K562 (cell line): ENCODE data around the gene GGPS1. TPM values are rescaled to one million over a fixed set of nuclear protein-coding genes. Genes with fewer than 3 reads are reported as not detected.

Experiments
- ATAC-seq: fragments of 200-7000 bp; cut with Tn5 transposase; 3 replicates; pipeline ENCODE4 v1.9.1; 2020; ENCODE audit warnings: moderate library complexity
- BruUV-seq: library from RNA; stranded (reverse); fragments of 400-500 nt; replicated peaks from 2 replicates; lab custom pipeline; 2021; lab: Mats Ljungman, UMichigan
- CTCF ChIA-PET: fragments of 300-600 bp; formaldehyde crosslinking; extraction: SDS; loops from one replicate; lab custom pipeline; 2021; ENCODE audit warnings: low intra/inter-chr PET ratio; lab: Yijun Ruan, JAX
- POLR2A ChIA-PET: fragments of 300-600, 350-650 bp; sonication (Branson Sonifier 250); formaldehyde crosslinking; extraction: SDS; loops from one replicate; lab custom pipeline; 2021; ENCODE audit warnings: antibody characterized with exemption, inconsistent platforms; lab: Yijun Ruan, JAX
- DNase-seq, 4 experiments: peaks; one replicate each; pipeline versions ENCODE4 v3.0.0 to v3.0.0-alpha.2; 2011 to 2018; ENCODE audit warnings: low spot score in 3 of 4, mixed read lengths in 3 of 4; ENCODE audit errors: extremely low read depth in 1 of 4
- FAIRE-seq: peaks from 2 replicates; lab custom pipeline; 2011; peaks lifted over from hg19 to GRCh38; lab: Jason Lieb, UNC
- H2AFZ ChIP-seq: 2 replicates; pipeline ENCODE4 v1.6.0; 2011; ENCODE audit warnings: low read depth, low read length, control low read depth, inconsistent platforms
- H3K27ac ChIP-seq: fragments of 200-600 bp; 3 replicates; pipeline ENCODE4 v1.8.0; 2011; ENCODE audit warnings: low read depth, mild to moderate bottlenecking, control low read depth, inconsistent platforms, low read length, moderate library complexity, mixed read lengths; ENCODE audit errors: extremely low read depth
- H3K27me3 ChIP-seq, 2 experiments: fragments of 300-600 bp in 1 of 2; 2 replicates in 1 of 2; 3 replicates in 1 of 2; pipeline versions ENCODE4 v1.6.0 to v1.8.0; 2011; ENCODE audit warnings: inconsistent platforms in 2 of 2, low read length in 2 of 2, mild to moderate bottlenecking in 1 of 2, mixed read lengths in 1 of 2, moderate library complexity in 1 of 2; ENCODE audit not compliant: control insufficient read depth in 2 of 2, insufficient read depth in 2 of 2
- H3K36me3 ChIP-seq: fragments of 300-600 bp; 3 replicates; pipeline ENCODE4 v1.8.0; 2011; ENCODE audit warnings: mild to moderate bottlenecking, low read length, inconsistent platforms; ENCODE audit not compliant: control insufficient read depth, insufficient read depth
- H3K4me1 ChIP-seq, 2 experiments: fragments of 200-600 bp in 1 of 2; replicated peaks in 1 of 2; 2 replicates in 1 of 2; 3 replicates in 1 of 2; pipeline versions ENCODE4 v1.5.1 to v1.8.0; 2011; ENCODE audit warnings: inconsistent platforms in 2 of 2, low read length in 2 of 2, mild to moderate bottlenecking in 1 of 2, mixed read lengths in 1 of 2, moderate library complexity in 1 of 2; ENCODE audit not compliant: control insufficient read depth in 2 of 2, insufficient read depth in 2 of 2
- H3K4me2 ChIP-seq: 2 replicates; pipeline ENCODE4 v1.6.1; 2011; ENCODE audit warnings: low read length, control low read depth, inconsistent platforms, mixed read lengths; ENCODE audit not compliant: insufficient read depth
- H3K4me3 ChIP-seq: fragments of 200-600 bp; sonication (generic), shearing (Covaris generic); 2 replicates; pipeline ENCODE4 v1.5.1; 2016; ENCODE audit warnings: control low read depth, inconsistent platforms
- H3K79me2 ChIP-seq: fragments of 200-600 bp; 3 replicates; pipeline ENCODE4 v1.8.0; 2011; ENCODE audit warnings: low read length, inconsistent platforms; ENCODE audit not compliant: control insufficient read depth, insufficient read depth
- H3K9ac ChIP-seq, 2 experiments: 2 replicates each; pipeline versions ENCODE4 v1.6.0 to v1.6.1; 2011; ENCODE audit warnings: low read depth in 2 of 2, low read length in 2 of 2, control low read depth in 1 of 2, inconsistent platforms in 1 of 2, mild to moderate bottlenecking in 1 of 2, mixed read lengths in 1 of 2; ENCODE audit not compliant: insufficient read depth in 1 of 2
- H3K9me1 ChIP-seq: one replicate; pipeline ENCODE4 v1.6.0; 2011; ENCODE audit warnings: inconsistent platforms, mild to moderate bottlenecking, low read length, moderate library complexity; ENCODE audit not compliant: control insufficient read depth, insufficient read depth
- H3K9me3 ChIP-seq: replicated peaks from 2 replicates; pipeline ENCODE4 v1.5.1; 2011; ENCODE audit warnings: low read depth, low read length, inconsistent platforms; ENCODE audit not compliant: control insufficient read depth, insufficient read depth
- H4K20me1 ChIP-seq: replicated peaks from 2 replicates; pipeline ENCODE4 v1.6.1; 2011; ENCODE audit warnings: low read length, inconsistent platforms, mixed read lengths; ENCODE audit not compliant: control insufficient read depth, insufficient read depth
- ETV1 ChIP-seq: fragments of 450-650 bp; conservative IDR thresholded peaks from 2 replicates; pipeline ENCODE4 v1.6.1; 2016; ENCODE audit warnings: missing genetic modification characterization, control low read depth, low read depth, missing compliant biosample characterization
- KDM2B ChIP-seq: fragments of 250-450 bp; sonication (Bioruptor Pico); IDR thresholded peaks from 2 replicates; pipeline ENCODE4 v1.8.0; 2021; ENCODE audit warnings: mild to moderate bottlenecking, moderate library complexity
- KLF10 ChIP-seq: fragments of 250-450 bp; sonication (Bioruptor Pico); IDR thresholded peaks from 2 replicates; pipeline ENCODE4 v1.6.1; 2021; ENCODE audit warnings: matching md5 sums
- PHB ChIP-seq: fragments of 250-450 bp; sonication (Bioruptor Pico); IDR thresholded peaks from 2 replicates; pipeline ENCODE4 v1.5.0; 2021
- PHF8 ChIP-seq: fragments of 200-600 bp; sonication (generic); IDR thresholded peaks from 2 replicates; pipeline ENCODE4 v1.6.1; 2012; ENCODE audit warnings: mixed run types, mild to moderate bottlenecking, inconsistent platforms, low read length, moderate library complexity, borderline replicate concordance
- SNIP1 ChIP-seq: fragments of 450-650 bp; IDR thresholded peaks from 2 replicates; pipeline ENCODE4 v1.7.1; 2017; ENCODE audit warnings: low read depth, mild to moderate bottlenecking
- ZNF217 ChIP-seq: sonication (generic); formaldehyde crosslinking; IDR thresholded peaks from 2 replicates; pipeline ENCODE4 v1.8.0; 2022; ENCODE audit warnings: mild to moderate bottlenecking, missing genetic modification reagents
- ZNF24 ChIP-seq: fragments of 450-650 bp; IDR thresholded peaks from 2 replicates; pipeline ENCODE4 v1.6.1; 2016
- ZNF408 ChIP-seq: fragments of 250-450 bp; sonication (Bioruptor Pico); IDR thresholded peaks from 2 replicates; pipeline ENCODE4 v1.4.0; 2020; ENCODE audit warnings: low read depth, mild to moderate bottlenecking, moderate library complexity
- ZNF778 ChIP-seq: fragments of 450-650 bp; formaldehyde crosslinking; IDR thresholded peaks from 2 replicates; pipeline ENCODE4 v1.4.0; 2020; ENCODE audit warnings: mild to moderate bottlenecking, moderate library complexity
- WGBS: fragments of 100-300 bp; shearing (Covaris generic); methylation state at CpG from one replicate; pipeline ENCODE4 v1.1.6; 2016; ENCODE audit warnings: low coverage, mixed read lengths; ENCODE audit not compliant: insufficient coverage; ENCODE audit errors: missing lambda C conversion rate; 5-methylcytosine and 5-hydroxymethylcytosine counted together
- in situ Hi-C: fragments of 300-500 bp; cut with MboI; formaldehyde crosslinking; loops from 4 replicates; pipeline ENCODE4 v1.15.0; 2018; ENCODE audit warnings: inconsistent platforms, mixed read lengths
- intact Hi-C: fragments of 100-400 bp; cut with micrococcal nuclease; formaldehyde crosslinking; loops from 2 replicates; pipeline ENCODE4 v1.14.2; 2022
- polyA plus RNA-seq, 8 experiments: library from polyadenylated mRNA; depleted of rRNA in 4 of 8; stranded (reverse) in 5 of 8; unstranded in 3 of 8; fragments of >200 nt; fragmentation: Nextera tagmentation in 2 of 8; fragmentation: Illumina TruSeq in 1 of 8; extraction: Ambion mirVana in 2 of 8; extraction: Trizol in 1 of 8; gene quantifications; 2 replicates each; pipeline versions ENCODE4 v1.2.1 to v1.2.3, GENCODE V29; 2011 to 2014; ENCODE audit warnings: inconsistent platforms in 1 of 8, missing spikeins in 1 of 8
- total RNA-seq, 7 experiments: library from RNA; depleted of rRNA in 6 of 7; stranded (reverse); fragments of >200 nt in 6 of 7; fragmentation: Illumina TruSeq in 2 of 7; extraction: Trizol in 2 of 7; gene quantifications; 2 replicates each; pipeline versions ENCODE4 v1.2.1 to v1.2.3, GENCODE V29; 2011 to 2021; ENCODE audit warnings: low replicate concordance in 1 of 7
- TF ChIP-seq, protein P1 (sequence below): fragments of 250-450 bp; sonication (Bioruptor Pico); IDR thresholded peaks from 2 replicates; pipeline ENCODE4 v1.8.0; 2022; ENCODE audit warnings: inconsistent platforms
- TF ChIP-seq, protein P2 (sequence below): fragments of 250-450 bp; sonication (Bioruptor Pico); IDR thresholded peaks from 2 replicates; pipeline ENCODE4 v1.5.0; 2022; ENCODE audit warnings: mild to moderate bottlenecking
- TF ChIP-seq, protein P3 (sequence below): fragments of 250-450 bp; sonication (Bioruptor Pico); IDR thresholded peaks from 2 replicates; pipeline ENCODE4 v1.6.1; 2021; ENCODE audit warnings: mild to moderate bottlenecking
- TF ChIP-seq, protein P4 (sequence below): fragments of 450-650 bp; IDR thresholded peaks from 2 replicates; pipeline ENCODE4 v1.6.1; 2016; ENCODE audit warnings: mild to moderate bottlenecking

GGPS1 gene
- total and polyA plus RNA-seq, 9 of the 15 experiments (the other 6 are each of a cell fraction or from before 2014, with no cell fraction given): 18.8 to 104 (median 56.3) TPM

DNA sequence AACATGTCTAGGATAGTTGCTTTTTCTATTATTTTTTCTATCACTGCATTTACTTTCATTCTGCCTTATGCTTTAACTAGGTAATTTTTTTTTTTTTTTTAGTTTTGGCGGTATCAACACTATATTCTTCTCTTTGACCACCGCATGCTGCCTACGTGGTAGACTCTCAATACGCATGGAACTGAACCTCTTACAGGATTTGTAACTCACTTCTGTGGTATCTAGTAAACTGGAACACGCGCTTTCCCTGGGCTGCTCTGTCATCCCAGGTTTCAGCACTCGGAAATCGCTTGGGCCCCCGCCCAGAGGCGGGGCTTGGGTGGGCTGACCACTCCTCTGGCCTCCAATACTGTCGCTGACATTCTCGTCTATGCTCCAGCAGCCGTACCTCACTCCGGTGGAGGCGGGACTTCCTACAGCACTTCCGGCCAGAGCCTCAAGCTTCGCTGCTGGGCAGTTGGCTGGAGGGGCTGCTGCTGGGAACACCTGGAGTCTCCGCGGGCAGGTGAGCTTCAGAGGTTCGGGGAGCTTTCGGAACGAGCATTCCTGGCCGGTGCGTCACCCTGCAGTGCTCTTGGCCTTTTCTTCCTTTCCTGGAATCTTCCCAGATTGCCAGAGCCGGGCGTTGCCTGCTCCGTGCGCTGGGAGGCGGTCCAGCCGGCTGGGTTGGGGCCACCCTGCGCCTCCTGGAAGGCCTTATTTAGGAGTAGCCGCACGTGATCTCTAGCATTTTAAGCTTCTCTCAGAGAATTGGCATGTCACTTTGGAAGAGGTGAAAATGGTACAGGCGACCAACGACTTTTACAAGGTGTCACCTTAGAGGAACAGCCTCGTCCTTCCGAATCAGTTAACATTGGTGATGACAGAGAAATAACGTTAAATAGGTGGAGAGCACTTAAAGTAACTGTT is 38.9 kb downstream of the GGPS1 start, which contains the start of gene TBCE:
Gene TBCE, plus strand, starts transcription at position 428 of the 909 bp plus-strand sequence. CDS start 12,623 bp downstream, outside the sequence.
- under 1% methylated on average over 36 of the region's 38 CpGs for WGBS
- H2AFZ ChIP-seq: peak within 1 kb of the TSS; percentile 86
- in situ Hi-C loops: no loop called here
- POLR2A ChIA-PET: interaction anchor here (0.6 to 2.7 kb wide), 9 partner anchors 9 to 43 kb away, joined by 3 to 20 read pairs (median 5); no protein-coding TSS in a partner anchor
- no peaks in the 10 kb centered on the region for H3K27me3 ChIP-seq
- ATAC-seq: peak; percentile 98
- H3K9ac ChIP-seq: peak within 1 kb of the TSS; percentile 77 to 93
- H3K9me1 ChIP-seq: no peaks in the 10 kb centered on the region
- peak within 1 kb of the TSS; percentile 69 for H3K27ac ChIP-seq
- H3K4me1 ChIP-seq: peaks cover 9 to 16% of the 10 kb centered on the region in 2 experiments; a peak in 4 of 5 replicates
- intact Hi-C loops: loop anchor here (1.0 to 2.0 kb wide), 2 partner anchors 39 to 48 kb away; partner anchors contain the start of genes ARID4B and GGPS1
- DNase-seq: peak; percentile 98 to 100 (median 98)
- H3K36me3 ChIP-seq: peaks cover 20% of the 10 kb centered on the region; the same call in 2 of the 3 replicates
- H4K20me1 ChIP-seq: no peaks in the 10 kb centered on the region
- CTCF ChIA-PET: no interaction called here
- peak within 1 kb of the TSS; percentile 85 for H3K4me2 ChIP-seq
- TSS peak; percentile 71 for BruUV-seq
- FAIRE-seq: peak; percentile 99
- peaks cover 49% of the 10 kb centered on the region for H3K79me2 ChIP-seq
- peak within 1 kb of the TSS; percentile 56 for H3K4me3 ChIP-seq
- no peaks in the 10 kb centered on the region for H3K9me3 ChIP-seq
- TF ChIP-seq PHB (CRISPR knock-in tag) (0 out of 2 replicates have a peak, but pooled peaks have one; percentile 32), ZNF24 (no peak), ZNF408 (no peak), SNIP1 (0 out of 2 replicates have a peak, but pooled peaks have one; percentile 19), KDM2B (CRISPR knock-in tag) (peak; percentile 43; the same call in 1 of the 2 replicates), ZNF778 (CRISPR knock-in tag) (no peak), ETV1 (0 out of 2 replicates have a peak, but pooled peaks have one; percentile 20), PHF8 (peak; percentile 99), KLF10 (no peak), ZNF217 (no peak)
- TF ChIP-seq, protein P1, sequence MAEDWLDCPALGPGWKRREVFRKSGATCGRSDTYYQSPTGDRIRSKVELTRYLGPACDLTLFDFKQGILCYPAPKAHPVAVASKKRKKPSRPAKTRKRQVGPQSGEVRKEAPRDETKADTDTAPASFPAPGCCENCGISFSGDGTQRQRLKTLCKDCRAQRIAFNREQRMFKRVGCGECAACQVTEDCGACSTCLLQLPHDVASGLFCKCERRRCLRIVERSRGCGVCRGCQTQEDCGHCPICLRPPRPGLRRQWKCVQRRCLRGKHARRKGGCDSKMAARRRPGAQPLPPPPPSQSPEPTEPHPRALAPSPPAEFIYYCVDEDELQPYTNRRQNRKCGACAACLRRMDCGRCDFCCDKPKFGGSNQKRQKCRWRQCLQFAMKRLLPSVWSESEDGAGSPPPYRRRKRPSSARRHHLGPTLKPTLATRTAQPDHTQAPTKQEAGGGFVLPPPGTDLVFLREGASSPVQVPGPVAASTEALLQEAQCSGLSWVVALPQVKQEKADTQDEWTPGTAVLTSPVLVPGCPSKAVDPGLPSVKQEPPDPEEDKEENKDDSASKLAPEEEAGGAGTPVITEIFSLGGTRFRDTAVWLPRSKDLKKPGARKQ (CRISPR knock-in tag): no peak
- TF ChIP-seq, protein P2, sequence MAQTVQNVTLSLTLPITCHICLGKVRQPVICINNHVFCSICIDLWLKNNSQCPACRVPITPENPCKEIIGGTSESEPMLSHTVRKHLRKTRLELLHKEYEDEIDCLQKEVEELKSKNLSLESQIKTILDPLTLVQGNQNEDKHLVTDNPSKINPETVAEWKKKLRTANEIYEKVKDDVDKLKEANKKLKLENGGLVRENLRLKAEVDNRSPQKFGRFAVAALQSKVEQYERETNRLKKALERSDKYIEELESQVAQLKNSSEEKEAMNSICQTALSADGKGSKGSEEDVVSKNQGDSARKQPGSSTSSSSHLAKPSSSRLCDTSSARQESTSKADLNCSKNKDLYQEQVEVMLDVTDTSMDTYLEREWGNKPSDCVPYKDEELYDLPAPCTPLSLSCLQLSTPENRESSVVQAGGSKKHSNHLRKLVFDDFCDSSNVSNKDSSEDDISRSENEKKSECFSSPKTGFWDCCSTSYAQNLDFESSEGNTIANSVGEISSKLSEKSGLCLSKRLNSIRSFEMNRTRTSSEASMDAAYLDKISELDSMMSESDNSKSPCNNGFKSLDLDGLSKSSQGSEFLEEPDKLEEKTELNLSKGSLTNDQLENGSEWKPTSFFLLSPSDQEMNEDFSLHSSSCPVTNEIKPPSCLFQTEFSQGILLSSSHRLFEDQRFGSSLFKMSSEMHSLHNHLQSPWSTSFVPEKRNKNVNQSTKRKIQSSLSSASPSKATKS (CRISPR knock-in tag): no peak
- TF ChIP-seq, protein P3, sequence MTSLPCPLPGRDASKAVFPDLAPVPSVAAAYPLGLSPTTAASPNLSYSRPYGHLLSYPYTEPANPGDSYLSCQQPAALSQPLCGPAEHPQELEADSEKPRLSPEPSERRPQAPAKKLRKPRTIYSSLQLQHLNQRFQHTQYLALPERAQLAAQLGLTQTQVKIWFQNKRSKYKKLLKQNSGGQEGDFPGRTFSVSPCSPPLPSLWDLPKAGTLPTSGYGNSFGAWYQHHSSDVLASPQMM (CRISPR knock-in tag): no peak
- TF ChIP-seq, protein P4, sequence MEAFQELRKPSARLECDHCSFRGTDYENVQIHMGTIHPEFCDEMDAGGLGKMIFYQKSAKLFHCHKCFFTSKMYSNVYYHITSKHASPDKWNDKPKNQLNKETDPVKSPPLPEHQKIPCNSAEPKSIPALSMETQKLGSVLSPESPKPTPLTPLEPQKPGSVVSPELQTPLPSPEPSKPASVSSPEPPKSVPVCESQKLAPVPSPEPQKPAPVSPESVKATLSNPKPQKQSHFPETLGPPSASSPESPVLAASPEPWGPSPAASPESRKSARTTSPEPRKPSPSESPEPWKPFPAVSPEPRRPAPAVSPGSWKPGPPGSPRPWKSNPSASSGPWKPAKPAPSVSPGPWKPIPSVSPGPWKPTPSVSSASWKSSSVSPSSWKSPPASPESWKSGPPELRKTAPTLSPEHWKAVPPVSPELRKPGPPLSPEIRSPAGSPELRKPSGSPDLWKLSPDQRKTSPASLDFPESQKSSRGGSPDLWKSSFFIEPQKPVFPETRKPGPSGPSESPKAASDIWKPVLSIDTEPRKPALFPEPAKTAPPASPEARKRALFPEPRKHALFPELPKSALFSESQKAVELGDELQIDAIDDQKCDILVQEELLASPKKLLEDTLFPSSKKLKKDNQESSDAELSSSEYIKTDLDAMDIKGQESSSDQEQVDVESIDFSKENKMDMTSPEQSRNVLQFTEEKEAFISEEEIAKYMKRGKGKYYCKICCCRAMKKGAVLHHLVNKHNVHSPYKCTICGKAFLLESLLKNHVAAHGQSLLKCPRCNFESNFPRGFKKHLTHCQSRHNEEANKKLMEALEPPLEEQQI: no peak
